ENCODE results near the gene TSPEAR.

TSPEAR gene

DNA sequence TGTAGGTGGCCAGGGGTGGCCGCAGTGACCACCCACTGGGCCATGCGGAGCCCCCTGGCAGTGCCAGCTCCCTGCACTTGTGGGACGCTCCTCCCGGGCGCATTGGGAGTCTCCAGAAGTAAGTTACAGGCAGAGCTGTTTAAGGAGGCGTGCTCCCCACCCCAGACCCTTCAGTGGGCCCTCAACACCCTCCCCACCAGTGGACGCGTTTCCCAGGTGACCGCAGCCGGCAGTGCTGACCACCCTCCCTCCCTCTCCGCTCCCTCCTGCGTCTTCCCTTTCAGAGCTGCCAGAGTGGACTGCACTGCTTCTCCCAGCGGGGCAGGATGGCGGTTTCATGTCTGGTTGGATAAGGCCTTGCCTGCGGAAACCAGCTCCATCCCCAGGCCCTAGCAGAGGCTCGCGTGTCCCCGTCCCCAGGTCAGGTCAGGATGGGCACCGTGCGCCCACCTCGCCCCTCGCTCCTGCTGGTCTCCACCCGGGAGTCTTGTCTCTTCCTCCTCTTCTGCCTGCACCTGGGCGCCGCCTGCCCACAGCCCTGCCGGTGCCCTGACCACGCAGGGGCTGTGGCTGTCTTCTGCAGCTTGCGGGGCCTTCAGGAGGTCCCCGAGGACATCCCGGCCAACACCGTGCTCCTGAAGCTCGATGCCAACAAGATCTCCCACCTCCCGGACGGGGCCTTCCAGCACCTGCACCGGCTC lies 255.0 kb downstream of the TSPEAR start:
- no peak for DNase-seq

DNA sequence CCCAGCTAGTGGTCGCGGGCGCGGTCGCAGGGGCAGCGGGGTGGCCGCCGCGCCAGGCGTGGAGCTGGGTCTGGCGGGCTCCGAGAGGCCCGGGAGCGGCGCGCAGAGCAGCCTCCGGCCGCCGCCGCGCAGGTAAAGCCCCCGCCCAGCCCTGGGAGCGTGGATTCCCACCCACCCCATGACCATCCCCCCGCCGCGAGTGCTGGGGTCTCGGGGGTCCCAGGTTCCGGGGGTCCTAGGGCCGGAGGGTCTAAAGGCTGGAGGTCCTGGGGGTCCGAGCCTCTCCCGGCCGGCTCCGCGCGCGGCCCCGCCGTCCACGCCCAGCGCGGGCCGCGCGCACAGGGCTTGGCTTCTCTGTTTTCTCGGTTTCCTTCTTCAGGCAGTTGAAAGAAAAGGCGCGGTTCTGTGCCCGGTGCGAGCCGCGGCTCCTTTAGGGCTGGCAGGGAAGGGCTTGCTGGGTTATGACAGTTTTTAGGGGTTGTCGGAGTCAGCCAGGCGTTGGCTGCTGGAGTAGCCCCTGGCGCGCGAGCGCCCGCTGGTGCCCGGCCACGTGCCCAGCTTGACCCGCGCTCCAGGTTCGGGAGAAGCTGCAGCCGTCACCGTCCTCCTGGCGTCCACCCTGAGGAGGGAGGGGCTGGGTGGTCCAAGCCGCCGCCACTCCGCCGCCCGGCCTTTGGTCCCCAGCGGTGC lies 255.7 kb downstream of the TSPEAR start:
- DNase-seq = no peak

DNA sequence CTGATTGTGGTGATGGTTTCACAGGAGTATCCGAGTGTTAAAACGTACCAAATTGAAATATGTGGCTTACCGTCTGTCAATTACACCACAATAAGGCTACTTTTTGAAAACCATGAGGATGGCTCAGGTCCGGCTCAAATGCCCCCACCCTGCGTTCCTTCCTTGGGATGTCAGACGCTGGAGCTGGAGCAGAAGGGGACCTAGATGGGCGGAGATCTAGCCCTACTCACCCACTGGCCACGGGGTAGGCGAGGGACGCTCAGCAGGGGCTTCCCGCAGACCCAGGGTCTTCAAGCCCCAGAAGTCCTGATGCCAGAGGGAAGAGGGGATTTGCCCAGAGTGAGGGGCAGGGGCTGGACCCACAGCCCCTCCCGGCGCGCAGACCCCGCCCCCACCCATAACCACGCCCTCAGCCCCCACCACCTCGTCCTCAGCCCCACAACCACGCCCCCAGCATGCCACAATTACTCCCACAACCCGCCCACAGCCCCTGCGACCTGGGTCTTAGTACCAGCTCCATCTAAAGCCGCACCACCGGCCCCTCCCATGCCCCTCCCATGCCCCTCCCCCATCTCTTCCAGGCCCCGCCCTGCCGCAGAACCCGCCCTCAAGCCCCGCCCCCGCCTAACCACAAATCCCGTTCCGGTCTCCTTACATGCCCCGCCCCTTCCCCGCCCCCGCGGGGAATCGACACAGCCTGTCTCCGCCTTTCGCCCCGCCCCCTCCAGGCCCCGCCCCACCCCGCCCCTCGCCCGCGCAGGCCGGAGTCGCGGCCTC lies 256.4 kb downstream of the TSPEAR start, which contains the start of gene LRRC3:
Gene LRRC3 (plus strand): TSS at position 764 of the 777 bp plus-strand sequence. CDS start 1,135 bp downstream, outside the sequence.
- no peak for DNase-seq

DNA sequence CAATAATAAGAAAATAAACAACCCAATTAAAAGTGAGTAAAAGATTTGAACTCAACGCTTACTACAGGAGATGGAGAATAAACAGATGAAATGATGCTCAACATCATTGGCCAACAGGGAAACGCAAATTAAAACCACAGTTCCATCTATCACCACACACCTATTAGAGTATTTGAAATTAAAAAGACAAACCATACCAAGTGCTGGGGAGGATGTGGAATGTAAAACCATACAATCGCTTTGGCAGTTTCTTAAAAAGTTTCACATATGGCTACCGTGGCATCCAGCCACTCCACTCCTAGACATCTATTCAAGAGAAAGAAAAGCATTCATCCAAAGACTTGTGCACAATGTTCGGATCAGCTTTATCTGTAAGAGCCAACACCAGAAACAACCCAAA lies 257.3 kb downstream of the TSPEAR start:
- no peak for DNase-seq

DNA sequence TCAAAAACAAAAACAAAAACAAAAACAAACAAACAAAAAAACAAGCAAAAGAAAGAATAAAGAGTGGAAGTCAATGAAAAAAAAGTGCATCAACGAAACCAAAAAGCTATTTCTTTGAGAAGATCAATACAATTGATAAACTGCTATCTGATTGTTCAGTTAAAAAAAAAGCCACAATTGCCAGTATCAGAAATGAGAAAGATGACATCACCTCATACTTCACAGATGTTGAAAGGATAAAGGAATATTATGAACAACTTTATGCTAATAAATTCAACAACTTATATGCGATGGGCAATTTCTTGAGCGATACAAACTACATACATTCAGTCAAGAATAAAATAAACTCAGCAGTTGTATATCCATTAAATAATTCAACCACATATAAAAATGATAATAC lies 258.3 kb downstream of the TSPEAR start:
- DNase-seq = no peak

DNA sequence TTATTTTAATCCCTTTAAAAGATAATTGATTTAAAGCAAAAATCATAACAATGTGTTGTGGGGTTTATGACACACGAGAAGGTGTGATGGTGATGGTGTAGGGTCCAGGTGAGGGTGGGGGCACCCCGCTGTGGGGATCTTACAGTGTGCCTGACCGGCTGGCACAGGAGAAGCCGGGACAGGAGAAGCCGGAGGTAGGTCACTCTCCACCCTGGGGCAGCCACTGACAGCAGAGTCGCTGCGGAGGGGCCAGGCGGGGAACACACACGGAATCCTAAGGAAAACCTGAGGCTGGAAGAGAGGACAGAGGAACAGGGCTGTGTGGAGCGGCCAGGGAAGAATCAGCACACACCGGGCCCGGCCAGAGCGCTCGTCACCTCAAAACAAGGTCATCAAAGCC lies 260.4 kb downstream of the TSPEAR start:
- DNase-seq = no peak

DNA sequence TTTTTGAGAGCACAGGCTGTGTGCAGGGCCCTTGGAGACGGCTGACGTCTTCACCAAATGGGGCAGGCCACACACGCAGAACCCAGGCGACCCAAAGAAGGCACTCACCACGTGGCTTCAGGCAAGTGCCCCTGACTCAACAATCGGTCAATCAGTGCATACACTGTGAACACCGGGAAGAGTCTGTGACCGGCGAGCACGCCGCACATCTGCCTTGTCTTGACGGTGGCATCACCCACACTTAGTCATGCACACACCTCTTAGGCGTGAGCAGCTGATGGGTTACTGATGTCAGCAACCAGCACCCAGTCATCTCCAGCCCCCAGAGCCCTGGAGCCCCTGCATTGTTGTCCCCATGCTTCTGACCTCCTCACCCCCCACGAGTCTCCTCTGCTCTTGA lies 261.0 kb downstream of the TSPEAR start:
- no peak for DNase-seq

DNA sequence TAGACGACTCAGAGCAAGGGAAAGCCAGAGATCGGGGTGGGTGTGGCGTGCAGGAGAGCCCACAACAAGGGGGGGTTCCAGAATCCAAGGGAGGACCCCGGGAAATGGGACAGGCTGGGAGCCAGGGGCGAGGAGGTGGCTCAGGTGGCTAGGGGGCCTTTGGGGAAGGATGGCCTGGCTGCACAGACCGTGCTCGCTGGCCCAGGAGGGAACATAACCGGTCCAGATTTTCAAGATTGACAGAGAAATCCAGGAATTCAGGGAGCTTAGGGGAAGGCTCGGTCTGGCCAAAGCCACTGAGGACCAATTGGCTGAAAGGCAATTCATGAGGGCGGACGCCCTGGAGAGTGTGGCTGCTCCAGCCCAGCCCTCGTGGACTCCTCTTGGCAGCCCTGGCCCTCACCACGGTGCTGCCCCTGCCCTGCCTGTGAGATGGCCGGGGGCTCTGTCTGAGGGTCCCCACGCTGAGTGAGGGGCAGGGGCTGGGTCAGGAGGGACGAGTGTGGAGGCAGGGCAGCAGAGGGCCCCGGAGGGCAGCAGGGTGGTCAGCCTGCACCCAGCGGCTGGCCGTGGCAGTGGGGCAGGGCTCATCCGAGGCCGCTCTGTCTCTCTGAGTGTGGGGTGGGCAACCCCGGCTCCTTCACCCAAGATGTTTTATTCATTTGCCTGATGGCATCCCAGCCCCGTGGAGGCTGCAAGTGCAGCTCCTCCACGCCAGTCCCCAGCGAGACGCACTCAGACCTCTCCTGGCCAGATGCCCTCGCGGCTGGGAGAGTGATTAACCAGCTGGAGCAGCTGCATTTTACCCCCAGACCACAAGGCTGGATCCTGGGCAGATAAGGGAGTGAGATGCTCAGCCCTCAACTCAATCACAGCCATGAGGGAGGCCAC lies 261.7 kb downstream of the TSPEAR start:
- no peak for DNase-seq

DNA sequence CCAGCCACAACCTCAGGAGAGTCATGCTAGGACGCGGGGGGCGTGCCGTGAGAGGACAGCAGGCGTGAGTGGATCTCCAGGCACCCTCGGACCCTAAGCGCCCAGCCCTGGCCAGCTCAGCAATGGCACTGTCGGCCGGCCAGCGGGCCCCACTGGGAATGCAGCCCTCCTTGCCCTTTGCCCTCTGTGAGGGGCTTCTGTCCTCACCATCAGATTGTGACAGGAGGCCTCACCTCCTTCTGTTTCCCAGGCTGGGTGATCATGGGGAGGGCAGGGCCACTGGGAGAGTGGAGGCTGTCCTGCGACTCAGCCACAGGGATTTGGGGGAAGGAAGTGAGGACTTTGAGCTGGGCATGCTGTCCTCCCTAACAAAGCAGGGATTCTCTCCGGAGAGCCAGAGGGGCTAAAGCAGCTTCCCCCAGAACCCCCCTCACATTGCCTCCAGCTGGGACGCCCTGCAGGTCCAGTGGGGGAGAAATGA lies 262.7 kb downstream of the TSPEAR start:
- DNase-seq = no peak

All from GOT3 (cell line).